ENCODE results near the gene MFAP1.

MFAP1 gene

GRCh38 chr15:43772624-43773023, 51.9 kb downstream of the MFAP1 start:
- H3K4me3 ChIP-seq (ENCODE audit: low read length), result no peak overlapping the region
- TF ChIP-seq ZNF274 (IDR thresholded peaks at IDR 0.05; ENCODE audit: low read depth, low read length), result no peak

GRCh38 chr15:43771816-43772215, 52.7 kb downstream of the MFAP1 start:
- H3K4me3 ChIP-seq (ENCODE audit: low read length), result no peak overlapping the region

GRCh38 chr15:43769584-43770228, 54.8 kb downstream of the MFAP1 start:
- TF ChIP-seq ZNF274 (IDR thresholded peaks at IDR 0.05; ENCODE audit: low read depth, low read length), result no peak
- no peak overlapping the region for H3K4me3 ChIP-seq (ENCODE audit: low read length)

More at GRCh38 chr15:43771816-43772215, 52.7 kb downstream of the MFAP1 start:
- TF ChIP-seq ZNF274 (IDR thresholded peaks at IDR 0.05; ENCODE audit: low read depth, low read length), result no peak

- no peak for TF ChIP-seq ZNF274 (IDR thresholded peaks at IDR 0.05; ENCODE audit: low read depth, low read length)
- H3K4me3 ChIP-seq (ENCODE audit: low read length), result no peak overlapping the region
Observed at GRCh38 chr15:43763819-43764446, 60.6 kb downstream of the MFAP1 start.

- H3K4me3 ChIP-seq (ENCODE audit: low read length), result no peak overlapping the region
- TF ChIP-seq ZNF274 (IDR thresholded peaks at IDR 0.05; ENCODE audit: low read depth, low read length), result no peak
Observed at GRCh38 chr15:43762824-43763223, 61.7 kb downstream of the MFAP1 start.
